Loucy (cell line): ENCODE data around the gene TMEM131.

Experiments
- EZH2phosphoT487 ChIP-seq: fragments of 200-600 bp; IDR thresholded peaks from 2 replicates; pipeline ENCODE4 v1.6.1; 2018; ENCODE audit warnings: antibody characterized with exemption, mild to moderate bottlenecking, moderate library complexity, borderline replicate concordance
- TF ChIP-seq, protein P1 (sequence below): fragments of 200-600 bp; sonication (generic); conservative IDR thresholded peaks from 2 replicates; pipeline ENCODE4 v1.5.1; 2014; ENCODE audit warnings: mild to moderate bottlenecking, antibody characterized with exemption, low read length

GRCh38 chr2:97764559-97765263 is 231.0 kb downstream of the TMEM131 start:
- TF ChIP-seq, protein P1, sequence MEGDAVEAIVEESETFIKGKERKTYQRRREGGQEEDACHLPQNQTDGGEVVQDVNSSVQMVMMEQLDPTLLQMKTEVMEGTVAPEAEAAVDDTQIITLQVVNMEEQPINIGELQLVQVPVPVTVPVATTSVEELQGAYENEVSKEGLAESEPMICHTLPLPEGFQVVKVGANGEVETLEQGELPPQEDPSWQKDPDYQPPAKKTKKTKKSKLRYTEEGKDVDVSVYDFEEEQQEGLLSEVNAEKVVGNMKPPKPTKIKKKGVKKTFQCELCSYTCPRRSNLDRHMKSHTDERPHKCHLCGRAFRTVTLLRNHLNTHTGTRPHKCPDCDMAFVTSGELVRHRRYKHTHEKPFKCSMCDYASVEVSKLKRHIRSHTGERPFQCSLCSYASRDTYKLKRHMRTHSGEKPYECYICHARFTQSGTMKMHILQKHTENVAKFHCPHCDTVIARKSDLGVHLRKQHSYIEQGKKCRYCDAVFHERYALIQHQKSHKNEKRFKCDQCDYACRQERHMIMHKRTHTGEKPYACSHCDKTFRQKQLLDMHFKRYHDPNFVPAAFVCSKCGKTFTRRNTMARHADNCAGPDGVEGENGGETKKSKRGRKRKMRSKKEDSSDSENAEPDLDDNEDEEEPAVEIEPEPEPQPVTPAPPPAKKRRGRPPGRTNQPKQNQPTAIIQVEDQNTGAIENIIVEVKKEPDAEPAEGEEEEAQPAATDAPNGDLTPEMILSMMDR: no peak
- no peak for TF ChIP-seq EZH2phosphoT487
